ENCODE results near the gene ITPA.

Gene ITPA

DNA sequence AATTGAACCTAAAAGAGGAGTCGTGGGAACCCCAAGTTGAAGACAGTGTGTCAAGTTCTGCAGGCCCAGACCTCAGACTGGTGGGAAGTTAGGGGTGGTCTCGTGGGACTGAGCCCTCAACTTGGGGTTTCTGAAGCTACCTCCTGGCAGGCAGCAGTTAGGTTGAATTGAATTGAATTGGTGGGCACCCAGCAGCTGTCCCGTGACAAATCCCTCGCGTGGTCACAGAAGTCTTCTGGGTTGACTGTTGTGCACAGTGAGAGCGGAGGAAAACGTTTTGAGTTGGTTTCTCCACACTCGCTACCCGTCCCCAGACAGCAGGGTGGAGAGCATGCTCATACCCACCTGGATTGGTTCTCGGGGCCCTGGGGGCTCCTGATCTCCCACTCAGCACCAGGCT, 16.8 kb downstream of the ITPA start:
- TF ChIP-seq, protein P1, sequence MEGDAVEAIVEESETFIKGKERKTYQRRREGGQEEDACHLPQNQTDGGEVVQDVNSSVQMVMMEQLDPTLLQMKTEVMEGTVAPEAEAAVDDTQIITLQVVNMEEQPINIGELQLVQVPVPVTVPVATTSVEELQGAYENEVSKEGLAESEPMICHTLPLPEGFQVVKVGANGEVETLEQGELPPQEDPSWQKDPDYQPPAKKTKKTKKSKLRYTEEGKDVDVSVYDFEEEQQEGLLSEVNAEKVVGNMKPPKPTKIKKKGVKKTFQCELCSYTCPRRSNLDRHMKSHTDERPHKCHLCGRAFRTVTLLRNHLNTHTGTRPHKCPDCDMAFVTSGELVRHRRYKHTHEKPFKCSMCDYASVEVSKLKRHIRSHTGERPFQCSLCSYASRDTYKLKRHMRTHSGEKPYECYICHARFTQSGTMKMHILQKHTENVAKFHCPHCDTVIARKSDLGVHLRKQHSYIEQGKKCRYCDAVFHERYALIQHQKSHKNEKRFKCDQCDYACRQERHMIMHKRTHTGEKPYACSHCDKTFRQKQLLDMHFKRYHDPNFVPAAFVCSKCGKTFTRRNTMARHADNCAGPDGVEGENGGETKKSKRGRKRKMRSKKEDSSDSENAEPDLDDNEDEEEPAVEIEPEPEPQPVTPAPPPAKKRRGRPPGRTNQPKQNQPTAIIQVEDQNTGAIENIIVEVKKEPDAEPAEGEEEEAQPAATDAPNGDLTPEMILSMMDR (IDR thresholded peaks at IDR 0.05) = no peak
- Histone ChIP-seq H3K27me3 (no peaks in the 10 kb centered on the region), H3K9me3 (no peaks in the 10 kb centered on the region), H3K27ac (no peak overlapping the region), H3K4me3 (no peak overlapping the region), H3K36me3 (peaks cover 17 to 44% (median 23%) of the 10 kb centered on the region in 3 donors), H3K4me1 (no peaks in the 10 kb centered on the region)
- no peak for DNase-seq
- intact Hi-C loops (cut with DNase I; ENCODE audit: low total_unique reads) = no loop called here

DNA sequence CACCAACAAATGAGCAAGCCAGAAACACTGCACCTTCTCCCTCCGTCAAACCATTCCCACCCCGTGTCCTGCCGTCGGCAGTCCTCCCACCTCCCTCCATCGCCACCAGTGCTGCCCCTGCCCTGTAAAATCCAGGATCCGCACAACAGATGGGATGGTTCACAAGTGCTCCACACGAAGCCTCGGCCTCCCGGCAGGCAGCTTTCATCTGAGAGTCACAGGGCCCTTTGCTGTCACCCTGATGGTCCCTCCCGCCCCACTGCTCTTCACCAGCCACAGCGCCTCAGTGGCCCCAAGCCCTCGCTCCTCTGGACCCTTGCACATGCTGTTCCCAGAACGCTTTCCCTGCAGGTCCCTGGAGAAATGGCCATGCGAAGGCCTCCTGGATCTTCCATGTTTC, 17.6 kb downstream of the ITPA start:
- intact Hi-C loops (cut with DNase I; ENCODE audit: low total_unique reads) = no loop called here
- Histone ChIP-seq H3K9me3 (no peaks in the 10 kb centered on the region), H3K36me3 (peaks cover 10 to 36% (median 15%) of the 10 kb centered on the region in 3 donors), H3K27ac (no peak overlapping the region), H3K4me1 (no peaks in the 10 kb centered on the region), H3K4me3 (no peak overlapping the region), H3K27me3 (no peaks in the 10 kb centered on the region)
- TF ChIP-seq, protein P1 (IDR thresholded peaks at IDR 0.05) = no peak
- no peak for DNase-seq

DNA sequence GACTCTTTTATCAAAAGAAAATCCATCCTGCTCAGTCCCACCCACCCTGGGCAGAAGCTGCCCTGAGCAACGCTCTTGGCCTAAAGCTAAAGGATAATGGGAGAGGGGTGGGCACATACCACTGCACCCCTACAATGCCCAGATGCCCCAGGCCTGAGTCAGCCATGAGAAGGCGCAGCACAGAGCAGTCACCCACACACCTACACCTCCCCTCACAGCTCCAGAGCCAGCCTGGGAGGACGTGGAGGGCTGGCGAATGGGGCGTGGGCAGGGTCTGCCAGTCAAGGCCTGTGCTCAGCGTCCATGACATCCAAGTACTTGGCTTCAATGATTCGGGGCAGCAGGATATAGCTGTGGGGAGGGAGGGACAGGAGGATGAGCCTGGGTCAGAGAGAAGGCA, 18.2 kb downstream of the ITPA start:
- Histone ChIP-seq H3K4me1 (no peaks in the 10 kb centered on the region), H3K9me3 (no peaks in the 10 kb centered on the region), H3K36me3 (peaks cover 5 to 30% (median 10%) of the 10 kb centered on the region in 3 donors), H3K27me3 (no peaks in the 10 kb centered on the region), H3K27ac (no peak overlapping the region), H3K4me3 (no peak overlapping the region)
- TF ChIP-seq, protein P1 (IDR thresholded peaks at IDR 0.05) = no peak
- intact Hi-C loops (cut with DNase I; ENCODE audit: low total_unique reads) = no loop called here
- no peak for DNase-seq

DNA sequence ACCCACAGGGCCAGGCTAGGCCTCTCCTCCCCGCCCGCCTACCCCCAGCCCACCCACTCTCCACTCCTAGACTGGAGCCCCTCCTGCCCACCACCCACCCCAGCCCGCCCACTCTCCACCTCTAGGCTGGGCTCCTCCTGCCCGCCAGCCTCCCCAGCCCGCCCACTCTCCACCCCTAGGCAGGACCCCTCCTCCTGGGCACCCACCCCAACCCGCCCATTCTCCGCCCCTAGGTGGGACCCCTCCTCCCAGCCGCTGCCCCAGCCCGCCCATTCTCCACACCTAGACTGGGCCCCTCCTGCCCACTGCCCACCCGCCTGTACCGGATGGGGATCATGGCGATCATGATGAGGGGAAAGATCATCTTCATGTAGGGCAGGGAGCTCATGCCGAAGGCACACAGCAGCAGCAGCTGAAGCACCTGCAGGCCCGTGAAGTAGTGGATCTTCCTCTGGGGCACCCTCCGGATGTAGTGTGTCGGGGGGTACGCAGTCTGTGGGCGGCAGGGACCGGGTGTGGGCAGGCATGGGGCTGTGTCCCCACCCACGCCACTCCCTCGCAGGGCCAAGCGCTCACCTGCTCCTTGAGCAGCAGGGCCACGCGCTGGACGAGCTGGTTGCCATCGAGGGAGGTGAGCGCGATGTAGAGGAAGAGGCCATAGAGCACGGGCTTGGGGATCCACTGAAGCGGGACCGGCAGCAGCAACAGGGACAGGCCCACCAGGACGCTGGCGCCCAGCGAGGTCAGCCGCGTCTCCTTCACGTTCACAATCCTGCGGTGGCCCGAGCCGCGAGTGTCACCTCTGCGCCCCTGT, 18.8 kb downstream of the ITPA start:
- intact Hi-C loops (cut with DNase I; ENCODE audit: low total_unique reads) = no loop called here
- no peaks in the 10 kb centered on the region for H3K9me3 ChIP-seq
- H3K4me1 ChIP-seq = no peaks in the 10 kb centered on the region
- H3K27ac ChIP-seq = no peak overlapping the region
- no peaks in the 10 kb centered on the region for H3K27me3 ChIP-seq
- H3K4me3 ChIP-seq = no peak overlapping the region
- H3K36me3 ChIP-seq = peaks cover 3 to 24% (median 5%) of the 10 kb centered on the region in 3 donors
- TF ChIP-seq, protein P1 (IDR thresholded peaks at IDR 0.05) = no peak
- no peak for DNase-seq

DNA sequence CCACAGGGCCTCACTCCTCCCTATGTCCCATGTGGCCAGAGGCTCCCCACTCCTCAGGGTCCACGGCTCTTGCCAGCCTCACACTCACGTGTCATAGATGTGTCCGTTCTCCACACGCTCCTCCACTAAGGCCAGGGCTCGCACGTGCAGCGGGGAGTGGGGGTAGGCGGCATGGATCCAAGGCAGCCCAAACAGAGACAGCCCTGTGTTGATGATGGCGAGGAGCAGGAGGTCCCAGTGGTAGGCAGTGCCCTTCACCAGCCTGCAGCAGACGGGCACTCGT, 19.4 kb downstream of the ITPA start:
- TF ChIP-seq, protein P1 (IDR thresholded peaks at IDR 0.05) = no peak
- no peak for DNase-seq
- intact Hi-C loops (cut with DNase I; ENCODE audit: low total_unique reads) = no loop called here
- Histone ChIP-seq H3K36me3 (peaks cover 0 to 18% (median 0%) of the 10 kb centered on the region in 3 donors), H3K4me3 (no peak overlapping the region), H3K4me1 (no peaks in the 10 kb centered on the region), H3K27me3 (no peaks in the 10 kb centered on the region), H3K9me3 (no peaks in the 10 kb centered on the region), H3K27ac (no peak overlapping the region)
